ENCODE measurements around the gene UBE2G1.

The UBE2G1 gene

GRCh38 chr17:4327606-4328005 lies 38.9 kb downstream of the UBE2G1 start:
- no peaks in the 10 kb centered on the region for H3K9me3 ChIP-seq (ENCODE audit: control insufficient read depth, insufficient read depth, low read length)
- H3K4me3 ChIP-seq (ENCODE audit: low read depth, low read length): no peak overlapping the region
- H3K36me3 ChIP-seq (ENCODE audit: control insufficient read depth, insufficient read depth, low read length): no peaks in the 10 kb centered on the region
- H3K9ac ChIP-seq (ENCODE audit: low read depth, low read length): no peak overlapping the region
- H3K4me1 ChIP-seq (ENCODE audit: control insufficient read depth, insufficient read depth, low read length): peaks cover 17% of the 10 kb centered on the region
- no peaks in the 10 kb centered on the region for H3K27me3 ChIP-seq (ENCODE audit: control insufficient read depth, insufficient read depth, low read length)

- H3K4me1 ChIP-seq (ENCODE audit: control insufficient read depth, insufficient read depth, low read length): peaks cover 12% of the 10 kb centered on the region
- H3K9ac ChIP-seq (ENCODE audit: low read depth, low read length): no peak overlapping the region
- H3K36me3 ChIP-seq (ENCODE audit: control insufficient read depth, insufficient read depth, low read length): no peaks in the 10 kb centered on the region
- H3K4me3 ChIP-seq (ENCODE audit: low read depth, low read length): no peak overlapping the region
- H3K27me3 ChIP-seq (ENCODE audit: control insufficient read depth, insufficient read depth, low read length): no peaks in the 10 kb centered on the region
- no peaks in the 10 kb centered on the region for H3K9me3 ChIP-seq (ENCODE audit: control insufficient read depth, insufficient read depth, low read length)
Observed at GRCh38 chr17:4326608-4327007, 39.9 kb downstream of the UBE2G1 start.

DNA sequence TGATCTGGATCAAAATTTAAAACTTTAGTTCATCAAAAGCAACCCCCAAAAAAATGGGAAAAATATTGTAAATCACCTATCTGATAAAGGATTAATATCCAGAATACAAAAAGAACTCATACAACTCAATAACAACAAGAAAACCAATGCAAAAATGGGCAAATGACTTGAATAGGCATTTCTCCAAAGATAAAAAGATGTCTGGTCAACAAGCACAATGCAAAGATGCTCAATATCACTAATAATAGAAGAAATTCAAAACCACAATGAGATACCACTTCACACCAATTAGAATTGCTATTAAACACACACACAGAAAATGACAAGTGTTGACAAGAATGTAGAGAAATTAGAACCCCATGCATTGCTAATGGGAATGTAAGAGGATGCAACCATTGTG lies 40.4 kb downstream of the UBE2G1 start:
- Histone ChIP-seq H3K36me3 (ENCODE audit: control insufficient read depth, insufficient read depth, low read length) (no peaks in the 10 kb centered on the region), H3K27me3 (ENCODE audit: control insufficient read depth, insufficient read depth, low read length) (no peaks in the 10 kb centered on the region), H3K9ac (ENCODE audit: low read depth, low read length) (no peak overlapping the region), H3K4me3 (ENCODE audit: low read depth, low read length) (no peak overlapping the region), H3K4me1 (ENCODE audit: control insufficient read depth, insufficient read depth, low read length) (peaks cover 12% of the 10 kb centered on the region), H3K9me3 (ENCODE audit: control insufficient read depth, insufficient read depth, low read length) (no peaks in the 10 kb centered on the region)

GRCh38 chr17:4324463-4324862 lies 42.0 kb downstream of the UBE2G1 start:
- peaks cover 10% of the 10 kb centered on the region for H3K4me1 ChIP-seq (ENCODE audit: control insufficient read depth, insufficient read depth, low read length)
- no peak overlapping the region for H3K9ac ChIP-seq (ENCODE audit: low read depth, low read length)
- H3K9me3 ChIP-seq (ENCODE audit: control insufficient read depth, insufficient read depth, low read length): no peaks in the 10 kb centered on the region
- H3K27me3 ChIP-seq (ENCODE audit: control insufficient read depth, insufficient read depth, low read length): no peaks in the 10 kb centered on the region
- H3K4me3 ChIP-seq (ENCODE audit: low read depth, low read length): no peak overlapping the region
- no peaks in the 10 kb centered on the region for H3K36me3 ChIP-seq (ENCODE audit: control insufficient read depth, insufficient read depth, low read length)

DNA sequence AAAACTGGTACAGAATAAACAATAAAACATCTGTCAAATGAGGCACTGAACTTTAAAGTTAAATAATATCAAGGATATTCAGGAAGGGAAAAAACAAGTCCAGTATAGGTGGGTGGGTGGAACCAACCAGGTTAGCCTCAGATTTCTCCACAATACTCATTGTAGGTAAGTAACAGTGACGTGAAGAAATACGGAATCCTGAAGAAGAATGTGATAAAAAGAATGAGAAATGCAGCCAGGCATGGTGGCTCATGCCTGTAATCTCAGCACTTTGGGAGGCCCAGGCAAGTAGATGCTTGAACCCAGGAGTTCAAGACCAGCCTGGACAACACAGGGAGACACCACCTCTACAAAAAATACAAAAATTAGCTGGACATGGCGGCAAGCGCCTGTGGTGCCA lies 47.3 kb downstream of the UBE2G1 start:
- Histone ChIP-seq H3K4me3 (ENCODE audit: low read depth, low read length) (no peak overlapping the region), H3K4me1 (ENCODE audit: control insufficient read depth, insufficient read depth, low read length) (peaks cover 17% of the 10 kb centered on the region)

GRCh38 chr17:4318596-4318995 lies 47.9 kb downstream of the UBE2G1 start:
- Histone ChIP-seq H3K4me1 (ENCODE audit: control insufficient read depth, insufficient read depth, low read length) (peaks cover 17% of the 10 kb centered on the region), H3K36me3 (ENCODE audit: control insufficient read depth, insufficient read depth, low read length) (no peaks in the 10 kb centered on the region), H3K4me3 (ENCODE audit: low read depth, low read length) (no peak overlapping the region), H3K9ac (ENCODE audit: low read depth, low read length) (no peak overlapping the region), H3K27me3 (ENCODE audit: control insufficient read depth, insufficient read depth, low read length) (no peaks in the 10 kb centered on the region), H3K9me3 (ENCODE audit: control insufficient read depth, insufficient read depth, low read length) (no peaks in the 10 kb centered on the region)

More for the DNA sequence above, 47.3 kb downstream of the UBE2G1 start:
- Histone ChIP-seq H3K9me3 (ENCODE audit: control insufficient read depth, insufficient read depth, low read length) (no peaks in the 10 kb centered on the region), H3K36me3 (ENCODE audit: control insufficient read depth, insufficient read depth, low read length) (no peaks in the 10 kb centered on the region), H3K27me3 (ENCODE audit: control insufficient read depth, insufficient read depth, low read length) (no peaks in the 10 kb centered on the region), H3K9ac (ENCODE audit: low read depth, low read length) (no peak overlapping the region)

GRCh38 chr17:4318186-4318585 lies 48.3 kb downstream of the UBE2G1 start:
- Histone ChIP-seq H3K9ac (ENCODE audit: low read depth, low read length) (no peak overlapping the region), H3K36me3 (ENCODE audit: control insufficient read depth, insufficient read depth, low read length) (no peaks in the 10 kb centered on the region), H3K4me1 (ENCODE audit: control insufficient read depth, insufficient read depth, low read length) (peaks cover 17% of the 10 kb centered on the region), H3K9me3 (ENCODE audit: control insufficient read depth, insufficient read depth, low read length) (no peaks in the 10 kb centered on the region), H3K27me3 (ENCODE audit: control insufficient read depth, insufficient read depth, low read length) (no peaks in the 10 kb centered on the region), H3K4me3 (ENCODE audit: low read depth, low read length) (no peak overlapping the region)

GRCh38 chr17:4317610-4318009 lies 48.9 kb downstream of the UBE2G1 start:
- no peaks in the 10 kb centered on the region for H3K36me3 ChIP-seq (ENCODE audit: control insufficient read depth, insufficient read depth, low read length)

GRCh38 chr17:4316648-4317047 lies 49.8 kb downstream of the UBE2G1 start:
- Histone ChIP-seq H3K9me3 (ENCODE audit: control insufficient read depth, insufficient read depth, low read length) (no peaks in the 10 kb centered on the region), H3K9ac (ENCODE audit: low read depth, low read length) (no peak overlapping the region), H3K27me3 (ENCODE audit: control insufficient read depth, insufficient read depth, low read length) (no peaks in the 10 kb centered on the region), H3K36me3 (ENCODE audit: control insufficient read depth, insufficient read depth, low read length) (no peaks in the 10 kb centered on the region), H3K4me1 (ENCODE audit: control insufficient read depth, insufficient read depth, low read length) (peaks cover 17% of the 10 kb centered on the region), H3K4me3 (ENCODE audit: low read depth, low read length) (no peak overlapping the region)

More at GRCh38 chr17:4317610-4318009, 48.9 kb downstream of the UBE2G1 start:
- H3K27me3 ChIP-seq (ENCODE audit: control insufficient read depth, insufficient read depth, low read length): no peaks in the 10 kb centered on the region
- no peak overlapping the region for H3K9ac ChIP-seq (ENCODE audit: low read depth, low read length)
- H3K4me1 ChIP-seq (ENCODE audit: control insufficient read depth, insufficient read depth, low read length): peaks cover 17% of the 10 kb centered on the region
- no peak overlapping the region for H3K4me3 ChIP-seq (ENCODE audit: low read depth, low read length)
- H3K9me3 ChIP-seq (ENCODE audit: control insufficient read depth, insufficient read depth, low read length): no peaks in the 10 kb centered on the region

DNA sequence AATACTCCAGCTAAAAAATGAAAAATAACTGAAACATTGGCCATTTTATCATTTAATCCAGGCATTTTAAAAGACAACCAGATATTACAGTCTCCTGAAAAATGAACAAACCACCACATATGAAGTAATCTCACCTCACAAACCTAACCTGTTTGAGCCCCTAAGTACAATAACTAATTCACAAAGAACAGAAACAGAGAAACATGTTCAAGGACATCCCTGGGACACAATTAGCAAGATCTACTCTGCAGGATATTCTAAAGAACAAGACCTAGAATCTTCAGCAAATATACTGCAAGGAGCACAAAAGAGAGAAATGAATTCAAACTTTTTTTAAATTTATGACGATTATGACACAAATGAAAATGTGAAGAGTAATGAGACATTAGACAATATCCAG lies 51.9 kb downstream of the UBE2G1 start:
- Histone ChIP-seq H3K9me3 (ENCODE audit: control insufficient read depth, insufficient read depth, low read length) (no peaks in the 10 kb centered on the region), H3K27me3 (ENCODE audit: control insufficient read depth, insufficient read depth, low read length) (no peaks in the 10 kb centered on the region), H3K9ac (ENCODE audit: low read depth, low read length) (no peak overlapping the region), H3K4me1 (ENCODE audit: control insufficient read depth, insufficient read depth, low read length) (peaks cover 17% of the 10 kb centered on the region), H3K36me3 (ENCODE audit: control insufficient read depth, insufficient read depth, low read length) (no peaks in the 10 kb centered on the region), H3K4me3 (ENCODE audit: low read depth, low read length) (no peak overlapping the region)

DNA sequence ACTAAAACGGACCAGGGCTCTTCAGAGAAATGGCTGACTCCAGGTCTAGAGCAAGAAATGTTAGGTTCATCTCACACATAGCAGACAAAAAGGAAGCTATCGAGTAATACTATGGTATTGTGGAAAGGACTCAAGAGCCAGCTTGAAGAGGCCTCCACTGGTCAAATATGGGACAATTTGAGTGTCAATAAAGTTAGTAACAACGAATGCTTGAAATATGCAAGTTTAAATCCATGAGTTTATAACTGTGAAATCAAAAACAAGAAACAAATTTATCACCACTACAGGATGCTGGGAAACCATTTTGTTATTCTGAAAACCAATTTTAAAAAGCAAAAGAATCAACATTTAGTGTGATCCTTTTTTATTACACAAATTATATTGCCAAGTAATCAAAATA lies 52.3 kb downstream of the UBE2G1 start:
- H3K4me3 ChIP-seq (ENCODE audit: low read depth, low read length): no peak overlapping the region
- no peak overlapping the region for H3K9ac ChIP-seq (ENCODE audit: low read depth, low read length)
- no peaks in the 10 kb centered on the region for H3K27me3 ChIP-seq (ENCODE audit: control insufficient read depth, insufficient read depth, low read length)
- H3K4me1 ChIP-seq (ENCODE audit: control insufficient read depth, insufficient read depth, low read length): peaks cover 14% of the 10 kb centered on the region
- H3K36me3 ChIP-seq (ENCODE audit: control insufficient read depth, insufficient read depth, low read length): no peaks in the 10 kb centered on the region
- H3K9me3 ChIP-seq (ENCODE audit: control insufficient read depth, insufficient read depth, low read length): no peaks in the 10 kb centered on the region

- no peak overlapping the region for H3K4me3 ChIP-seq (ENCODE audit: low read depth, low read length)
- no peaks in the 10 kb centered on the region for H3K9me3 ChIP-seq (ENCODE audit: control insufficient read depth, insufficient read depth, low read length)
- H3K27me3 ChIP-seq (ENCODE audit: control insufficient read depth, insufficient read depth, low read length): no peaks in the 10 kb centered on the region
- no peak overlapping the region for H3K9ac ChIP-seq (ENCODE audit: low read depth, low read length)
- no peaks in the 10 kb centered on the region for H3K36me3 ChIP-seq (ENCODE audit: control insufficient read depth, insufficient read depth, low read length)
- peaks cover 12% of the 10 kb centered on the region for H3K4me1 ChIP-seq (ENCODE audit: control insufficient read depth, insufficient read depth, low read length)
Observed at GRCh38 chr17:4313221-4314114, 53.0 kb downstream of the UBE2G1 start.
